Globus pallidus (tissue), 1 donor: Measurements from ENCODE around the gene TCF4.

ENCODE experiments used
- DNase-seq: peaks from one replicate; pipeline ENCODE4 v3.0.0-alpha.2; 2015; ENCODE audit warnings: low spot score

TCF4 gene

GRCh38 chr18:55585920-55586561, 2.0 kb downstream of the TCF4 start:
- DNase-seq = peak; percentile 78

- peak; percentile 40 for DNase-seq
Measured at GRCh38 chr18:55585065-55585919, 2.7 kb downstream of the TCF4 start.

DNA sequence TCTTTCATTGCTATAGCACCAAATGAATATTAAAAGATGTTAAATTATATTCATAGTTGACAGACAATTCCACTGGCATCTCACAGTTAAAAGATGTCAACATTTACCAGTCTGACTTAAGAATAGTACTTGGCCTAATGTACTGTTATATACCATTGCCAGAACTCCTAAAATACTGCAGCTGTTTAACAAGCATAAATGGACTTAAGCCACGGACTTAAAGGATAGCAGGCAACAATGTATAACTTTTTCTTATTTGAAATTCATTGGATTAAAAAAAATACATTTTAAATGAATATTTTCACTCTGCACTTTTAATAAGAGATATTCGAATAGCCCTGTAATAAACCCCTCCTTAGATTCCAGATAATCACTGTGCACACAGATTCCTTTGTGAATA, 3.8 kb downstream of the TCF4 start:
- DNase-seq = no peak

GRCh38 chr18:55582325-55582724, 5.7 kb downstream of the TCF4 start:
- no peak for DNase-seq

- no peak for DNase-seq
Measured at GRCh38 chr18:55579501-55580270, 8.3 kb downstream of the TCF4 start.

GRCh38 chr18:55577812-55578539, 10.0 kb downstream of the TCF4 start:
- DNase-seq = no peak

DNA sequence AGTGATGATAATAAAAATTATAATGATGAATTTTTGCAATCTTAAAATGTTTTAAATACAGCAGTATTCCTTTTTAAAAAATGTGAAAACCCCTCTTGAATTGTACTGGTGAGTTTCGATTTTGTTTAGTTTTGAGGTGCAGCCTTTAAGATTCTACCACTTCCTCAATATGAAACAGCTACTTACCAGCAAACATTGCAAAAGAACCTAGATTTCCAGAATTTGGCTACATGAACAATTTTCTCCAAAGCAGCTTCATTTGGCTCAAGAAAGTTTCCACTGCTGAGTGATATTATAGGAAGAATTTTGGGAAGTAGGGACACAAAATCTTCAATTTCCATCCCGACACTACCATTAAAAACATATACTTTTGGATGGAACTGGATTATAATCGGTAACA, 12.0 kb downstream of the TCF4 start:
- no peak for DNase-seq

GRCh38 chr18:55575066-55575465, 12.9 kb downstream of the TCF4 start:
- no peak for DNase-seq

- DNase-seq = no peak
Measured at GRCh38 chr18:55573386-55573785, 14.6 kb downstream of the TCF4 start.

DNA sequence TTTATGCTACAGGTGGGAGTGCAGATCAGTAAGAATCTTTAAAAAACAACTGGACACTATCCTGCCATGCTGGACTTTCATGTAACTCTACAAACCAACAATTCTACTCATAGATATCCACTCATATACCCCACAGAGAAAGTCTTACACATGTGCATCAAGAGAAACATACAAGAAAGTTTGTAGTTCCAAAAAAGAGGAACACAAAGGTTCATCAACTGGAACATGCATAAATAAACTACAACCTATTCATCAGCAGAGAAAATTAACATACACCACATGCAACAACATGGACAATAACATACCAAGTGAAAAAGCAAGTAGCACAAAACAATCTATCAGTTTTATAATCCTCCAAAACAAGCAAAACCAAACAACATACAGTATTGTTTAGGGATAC, 17.0 kb downstream of the TCF4 start:
- no peak for DNase-seq

DNA sequence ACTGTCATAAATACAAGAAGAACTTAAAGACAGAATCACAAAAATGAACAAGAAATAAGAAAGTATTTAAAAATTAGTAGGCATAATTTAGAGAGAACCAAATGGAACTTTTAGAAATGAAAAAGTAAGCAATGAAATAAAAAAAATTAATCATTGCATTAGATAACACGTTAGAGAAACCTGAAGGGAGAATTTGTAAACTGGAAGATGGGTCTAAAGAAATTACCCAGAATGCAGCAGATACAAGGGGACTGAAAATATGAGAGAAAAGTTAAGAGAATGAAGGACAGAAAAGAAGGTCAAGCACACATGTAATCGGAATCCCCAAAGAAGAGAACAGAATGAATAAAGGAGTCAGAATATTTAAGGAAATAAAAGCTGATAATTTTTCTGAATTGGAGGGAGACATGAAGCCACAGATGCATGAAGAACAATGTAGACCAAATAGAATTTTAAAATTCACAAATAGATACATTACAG, 21.5 kb downstream of the TCF4 start:
- DNase-seq = no peak

DNA sequence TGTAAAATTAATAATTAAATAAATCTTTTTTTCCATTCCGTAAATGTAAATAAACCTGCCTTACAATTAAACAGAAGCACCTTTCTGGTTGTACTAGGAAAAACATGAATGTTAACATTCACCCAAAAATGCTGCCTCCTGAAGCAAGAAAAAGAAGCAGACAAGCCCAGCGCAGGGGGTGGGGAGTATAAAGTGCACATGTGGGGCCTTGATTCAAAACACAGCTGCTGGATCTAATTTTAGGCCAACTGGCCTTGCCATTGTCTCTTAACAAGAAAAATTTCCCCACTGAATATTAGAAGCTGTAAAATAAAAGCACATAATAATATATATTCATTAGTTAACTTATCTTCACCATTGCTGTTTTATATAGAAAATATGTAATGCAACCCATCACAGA, 28.3 kb downstream of the TCF4 start:
- DNase-seq = peak; percentile 46

GRCh38 chr18:55557211-55557610, 30.8 kb downstream of the TCF4 start:
- no peak for DNase-seq

GRCh38 chr18:55555395-55556027, 32.5 kb downstream of the TCF4 start:
- DNase-seq = no peak

DNA sequence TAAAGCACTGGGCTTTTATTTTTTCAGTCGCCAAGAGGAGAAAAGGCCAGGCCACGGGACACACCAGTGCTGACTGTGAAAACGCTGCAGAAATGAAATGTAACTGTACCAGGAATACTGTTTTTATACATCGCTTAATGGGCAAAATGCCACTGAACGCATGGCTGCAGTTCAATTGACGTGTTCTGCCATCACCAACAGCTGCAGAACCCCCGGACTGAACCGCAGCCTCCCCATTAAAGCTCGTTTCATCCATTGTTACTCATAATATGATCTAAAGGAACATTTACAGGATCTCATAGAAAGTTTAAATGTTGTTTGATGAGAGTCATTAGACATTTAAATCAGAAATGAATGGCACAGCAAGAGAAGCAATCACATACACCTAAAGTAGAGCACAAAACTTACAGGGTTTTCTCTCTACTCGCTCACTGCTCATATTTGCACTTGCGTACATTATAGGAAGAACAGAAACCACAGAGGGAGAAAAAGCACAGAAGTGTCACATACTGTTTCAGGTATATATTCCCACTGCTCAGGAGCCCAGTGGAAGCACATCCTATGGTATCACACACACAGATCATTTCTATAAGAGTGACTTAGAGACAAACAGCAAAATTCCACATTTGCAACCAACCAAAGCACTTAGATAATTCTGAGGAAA, 35.3 kb downstream of the TCF4 start:
- no peak for DNase-seq

- no peak for DNase-seq
Measured at GRCh38 chr18:55551227-55551626, 36.8 kb downstream of the TCF4 start.

GRCh38 chr18:55550471-55550870, 37.5 kb downstream of the TCF4 start:
- DNase-seq = no peak

GRCh38 chr18:55549474-55550104, 38.4 kb downstream of the TCF4 start:
- no peak for DNase-seq

DNA sequence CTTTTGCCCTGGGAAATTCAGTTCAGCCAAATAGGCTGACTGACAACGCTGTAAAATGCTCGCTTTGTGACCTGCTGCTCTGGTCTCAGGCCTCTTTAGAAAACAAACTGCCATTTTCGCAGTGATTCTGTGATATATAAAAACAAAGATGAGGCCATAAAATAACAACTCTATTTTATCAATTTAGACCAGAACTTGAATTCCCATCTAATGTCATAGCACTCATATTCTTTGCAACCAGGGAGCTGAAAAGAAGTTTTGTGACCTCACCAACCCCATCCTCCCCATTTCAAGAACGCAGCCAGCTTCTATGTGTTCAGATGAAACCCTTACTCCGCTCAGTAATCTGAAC, 40.3 kb downstream of the TCF4 start:
- DNase-seq = peak; percentile 69

DNA sequence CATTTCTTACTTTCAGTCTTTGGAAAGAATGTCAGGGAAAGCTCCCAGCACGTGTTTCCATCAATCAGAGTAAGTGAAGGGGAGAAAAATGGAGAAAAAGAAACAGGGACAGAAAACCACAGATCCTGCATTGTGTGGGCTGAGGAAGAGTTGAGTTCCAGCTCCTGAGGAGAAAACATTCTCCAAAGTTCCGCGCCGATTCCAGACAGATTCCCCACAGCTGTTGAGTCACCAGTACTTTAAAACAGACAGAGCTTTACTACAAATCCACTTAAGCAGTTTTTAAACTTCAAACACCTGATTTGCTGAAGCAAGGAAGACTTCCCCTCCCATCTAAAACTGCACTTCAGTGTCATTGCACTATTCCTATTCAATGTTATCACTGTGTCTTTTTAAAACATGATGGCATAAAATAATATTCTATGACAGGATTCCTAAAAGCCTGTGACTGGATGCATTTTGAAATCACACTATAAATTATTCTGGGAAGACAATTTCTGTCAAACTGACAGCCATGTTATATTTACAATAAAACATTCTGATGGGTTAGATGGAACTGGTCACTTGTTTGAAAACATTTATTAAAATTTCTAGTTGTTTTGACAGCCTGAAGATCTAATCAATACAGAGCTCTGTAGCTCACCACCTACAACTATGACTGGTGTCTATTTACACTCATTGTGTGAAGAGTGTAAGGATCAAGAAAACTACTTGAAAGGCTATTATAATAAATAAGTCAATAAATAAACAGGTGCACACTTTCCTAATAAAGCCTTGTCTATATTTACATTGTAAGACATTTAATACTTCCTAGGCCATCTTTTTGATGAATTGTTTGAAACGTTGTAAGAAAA, 40.9 kb downstream of the TCF4 start:
- peak; percentile 51 for DNase-seq
